Measurements from ENCODE around the gene DAD1. TPM values are rescaled to one million over a fixed set of nuclear protein-coding genes. Genes with fewer than 3 reads are reported as not detected.

The DAD1 gene
- total and polyA plus RNA-seq, 8 donors: 192 to 251 (median 201) TPM

DNA sequence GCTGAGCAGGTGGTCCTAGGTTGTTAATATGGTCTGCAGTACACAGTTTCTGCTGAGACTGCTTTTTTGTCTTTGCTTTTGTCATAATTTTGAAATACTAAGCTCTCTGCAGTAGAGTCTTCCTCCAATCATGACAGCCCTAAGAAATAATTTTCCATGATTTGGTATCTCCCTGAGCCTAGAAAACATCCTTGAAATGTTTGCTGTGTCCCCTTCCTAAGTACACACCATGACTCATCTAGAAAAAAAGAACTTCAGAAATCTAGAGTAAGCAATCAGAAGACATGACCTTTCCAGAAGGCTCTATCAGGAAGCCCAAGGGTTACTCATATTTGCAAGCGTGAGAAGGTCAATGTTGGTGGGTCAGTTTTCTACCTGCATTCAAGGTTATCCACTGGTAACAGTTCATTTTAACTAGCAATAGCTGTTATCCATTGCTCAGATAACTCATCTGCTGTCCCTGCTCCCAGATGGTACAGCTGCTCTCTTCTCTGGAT, 16.4 kb downstream of the DAD1 start:
- intact Hi-C loops (cut with DNase I): loop anchor here in 1 of 2 donors (5.0 kb wide), 1 partner anchor 80 kb away; no protein-coding TSS in a partner anchor
- Histone ChIP-seq H3K36me3 (peaks cover 0 to 71% of the 10 kb centered on the region in 2 donors), H3K27ac (peak overlapping the region in 1 of 2 donors; percentile 15), H3K27me3 (no peaks in the 10 kb centered on the region), H3K4me1 (peaks cover 0 to 52% of the 10 kb centered on the region in 2 donors), H3K4me3 (no peak overlapping the region), H3K9me3 (no peaks in the 10 kb centered on the region)
- no peak for TF ChIP-seq CTCF (IDR thresholded peaks at IDR 0.05)
- peak; percentile 41 for ATAC-seq
- no peak for DNase-seq

GRCh38 chr14:22570132-22570949, 18.7 kb downstream of the DAD1 start:
- H3K36me3 ChIP-seq: peaks cover 0 to 88% of the 10 kb centered on the region in 2 donors
- DNase-seq (peak in 2 of 4 donors; percentile 82 to 91), ATAC-seq (peak; percentile 92)
- intact Hi-C loops (cut with DNase I): loop anchor here in 1 of 2 donors (5.0 kb wide), 1 partner anchor 82 kb away; no protein-coding TSS in a partner anchor
- H3K27me3 ChIP-seq: no peaks in the 10 kb centered on the region
- peaks cover 0 to 51% of the 10 kb centered on the region in 2 donors for H3K4me1 ChIP-seq
- peak; percentile 81 to 82 for TF ChIP-seq CTCF (IDR thresholded peaks at IDR 0.05)
- no peaks in the 10 kb centered on the region for H3K9me3 ChIP-seq
- peak overlapping the region in 1 of 2 donors; percentile 25 for H3K27ac ChIP-seq
- H3K4me3 ChIP-seq: no peak overlapping the region

GRCh38 chr14:22569737-22570131, 19.3 kb downstream of the DAD1 start:
- no peak for DNase-seq
- Histone ChIP-seq H3K4me1 (peaks cover 0 to 51% of the 10 kb centered on the region in 2 donors), H3K27ac (peak overlapping the region in 1 of 2 donors; percentile 39), H3K9me3 (no peaks in the 10 kb centered on the region), H3K4me3 (no peak overlapping the region), H3K36me3 (peaks cover 0 to 87% of the 10 kb centered on the region in 2 donors), H3K27me3 (no peaks in the 10 kb centered on the region)
- no peak for ATAC-seq
- intact Hi-C loops (cut with DNase I): loop anchor here in 1 of 2 donors (5.0 kb wide), 1 partner anchor 83 kb away; no protein-coding TSS in a partner anchor
- no peak for TF ChIP-seq CTCF (IDR thresholded peaks at IDR 0.05)

- Histone ChIP-seq H3K36me3 (peaks cover 0 to 87% of the 10 kb centered on the region in 2 donors), H3K9me3 (no peaks in the 10 kb centered on the region), H3K4me1 (peaks cover 0 to 51% of the 10 kb centered on the region in 2 donors), H3K27ac (peak overlapping the region in 1 of 2 donors; percentile 39), H3K27me3 (no peaks in the 10 kb centered on the region), H3K4me3 (no peak overlapping the region)
- intact Hi-C loops (cut with DNase I): no loop called here
- no peak for TF ChIP-seq CTCF (IDR thresholded peaks at IDR 0.05)
- ATAC-seq: no peak
- DNase-seq: no peak
Measured at GRCh38 chr14:22569106-22569736, 19.8 kb downstream of the DAD1 start.

DNA sequence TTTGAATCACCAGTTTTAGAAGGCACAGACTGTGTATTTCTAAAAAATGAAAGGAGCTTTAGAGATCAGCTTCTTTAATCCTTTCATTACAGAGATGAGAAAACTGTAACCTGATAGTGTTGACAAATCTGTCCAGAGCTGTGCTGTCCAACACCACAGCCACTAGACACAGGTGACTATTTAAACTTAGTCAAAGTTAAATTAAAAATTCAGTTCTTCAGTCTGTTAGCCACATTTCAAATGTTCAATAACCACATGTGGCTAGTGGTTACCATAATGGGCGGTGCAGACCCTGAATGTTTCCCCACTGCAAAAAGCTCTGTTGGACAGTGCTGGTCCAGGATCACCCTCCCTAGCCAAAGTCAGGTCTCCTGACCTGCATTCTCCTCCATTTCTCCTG, 21.6 kb downstream of the DAD1 start:
- Histone ChIP-seq H3K4me3 (no peak overlapping the region), H3K36me3 (peaks cover 0 to 82% of the 10 kb centered on the region in 2 donors), H3K27me3 (no peaks in the 10 kb centered on the region), H3K27ac (peak overlapping the region in 1 of 2 donors; percentile 29), H3K9me3 (no peaks in the 10 kb centered on the region), H3K4me1 (peaks cover 0 to 42% of the 10 kb centered on the region in 2 donors)
- ATAC-seq (no peak), DNase-seq (no peak)
- intact Hi-C loops (cut with DNase I): no loop called here
- no peak for TF ChIP-seq CTCF (IDR thresholded peaks at IDR 0.05)
